Activated naive CD4-positive, alpha-beta T cell treated with anti-CD3 and anti-CD28 coated beads, Interleukin-2, amount 10 ng/mL, durations not matched to agents 7 days and 5 days (primary cell): ENCODE data around the gene RAB23.
"Not testable (repeated sequence)": the region's sequence is repeated elsewhere in the genome, so short reads cannot be mapped to it uniquely, and the experiment has no call there.

Experiments used
- CTCF ChIA-PET: fragments of 350-600 bp; sonication (Branson Sonifier 250); formaldehyde crosslinking; loops from one replicate; lab custom pipeline; 2021; ENCODE audit warnings: antibody characterized with exemption; lab: Charles Lee
- DNase-seq: peaks from one replicate; pipeline ENCODE4 v3.0.0-alpha.2; 2020
- H3K27ac Mint-ChIP-seq: one replicate; pipeline ENCODE4 v1.8.0; 2021; ENCODE audit warnings: mild to moderate bottlenecking, moderate library complexity, mixed read lengths
- H3K27me3 Mint-ChIP-seq: one replicate; pipeline ENCODE4 v1.8.0; 2021; ENCODE audit warnings: mild to moderate bottlenecking, mixed read lengths
- H3K36me3 Mint-ChIP-seq: one replicate; pipeline ENCODE4 v1.8.0; 2021; ENCODE audit warnings: mixed read lengths
- H3K4me1 Mint-ChIP-seq: one replicate; pipeline ENCODE4 v1.8.0; 2021; ENCODE audit warnings: mixed read lengths
- H3K4me3 Mint-ChIP-seq: one replicate; pipeline ENCODE4 v1.8.0; 2021; ENCODE audit warnings: mild to moderate bottlenecking, moderate library complexity, mixed read lengths
- H3K9me3 Mint-ChIP-seq: one replicate; pipeline ENCODE4 v1.8.0; 2021; ENCODE audit warnings: mixed read lengths

Gene RAB23

GRCh38 chr6:57252975-57253374 is 30.9 kb upstream of the RAB23 start:
- H3K36me3 Mint-ChIP-seq = no peaks in the 10 kb centered on the region
- CTCF ChIA-PET = interaction anchor here (0.6 to 0.7 kb wide), 2 partner anchors 12 to 683 kb away, joined by 3 read pairs; no protein-coding TSS in a partner anchor
- DNase-seq = no peak
- no peaks in the 10 kb centered on the region for H3K4me1 Mint-ChIP-seq
- H3K27ac Mint-ChIP-seq = no peak overlapping the region
- no peaks in the 10 kb centered on the region for H3K9me3 Mint-ChIP-seq
- no peaks in the 10 kb centered on the region for H3K27me3 Mint-ChIP-seq
- no peak overlapping the region for H3K4me3 Mint-ChIP-seq

GRCh38 chr6:57252137-57252536 is 30.0 kb upstream of the RAB23 start:
- no peak overlapping the region for H3K4me3 Mint-ChIP-seq
- H3K4me1 Mint-ChIP-seq = no peaks in the 10 kb centered on the region
- no peaks in the 10 kb centered on the region for H3K36me3 Mint-ChIP-seq
- H3K27me3 Mint-ChIP-seq = no peaks in the 10 kb centered on the region
- CTCF ChIA-PET = no interaction called here
- no peaks in the 10 kb centered on the region for H3K9me3 Mint-ChIP-seq
- H3K27ac Mint-ChIP-seq = no peak overlapping the region
- DNase-seq = no peak

GRCh38 chr6:57250348-57250747 is 28.2 kb upstream of the RAB23 start:
- DNase-seq = no peak
- CTCF ChIA-PET = no interaction called here
- Mint-ChIP-seq H3K27me3 (no peaks in the 10 kb centered on the region), H3K36me3 (no peaks in the 10 kb centered on the region), H3K9me3 (no peaks in the 10 kb centered on the region), H3K27ac (no peak overlapping the region), H3K4me3 (no peak overlapping the region), H3K4me1 (no peaks in the 10 kb centered on the region)

DNA sequence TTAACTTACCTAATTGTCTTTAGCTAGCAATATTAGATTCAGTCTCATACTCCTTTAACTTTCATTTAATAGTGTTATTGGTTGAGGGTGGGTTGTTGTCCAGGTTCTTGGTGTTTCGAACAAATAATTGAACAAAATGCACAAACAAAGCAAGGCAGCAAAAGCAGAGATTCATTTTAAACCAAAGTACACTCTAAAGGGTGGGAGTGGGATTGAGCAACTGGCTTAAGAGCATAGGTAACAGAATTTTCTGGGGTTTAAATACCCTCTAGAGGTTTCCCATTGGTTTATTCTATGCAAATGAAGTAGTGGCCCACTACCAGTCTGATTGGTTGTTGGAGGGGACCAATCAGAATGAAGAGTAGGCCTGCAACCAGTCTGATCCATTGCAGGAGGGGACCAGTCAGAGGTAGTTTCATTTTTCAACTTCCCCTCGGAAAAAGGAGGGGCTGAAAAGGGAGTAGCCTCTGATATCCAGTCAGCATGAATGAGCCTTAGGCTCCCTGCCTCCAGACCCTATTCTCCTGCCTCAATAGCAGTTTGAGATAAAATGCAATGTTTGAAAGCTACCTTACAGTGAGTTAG is 26.3 kb upstream of the RAB23 start:
- Mint-ChIP-seq H3K4me1 (no peaks in the 10 kb centered on the region), H3K27me3 (no peaks in the 10 kb centered on the region), H3K4me3 (no peak overlapping the region), H3K36me3 (no peaks in the 10 kb centered on the region), H3K9me3 (no peaks in the 10 kb centered on the region), H3K27ac (no peak overlapping the region)
- CTCF ChIA-PET = no interaction called here
- DNase-seq = no peak

DNA sequence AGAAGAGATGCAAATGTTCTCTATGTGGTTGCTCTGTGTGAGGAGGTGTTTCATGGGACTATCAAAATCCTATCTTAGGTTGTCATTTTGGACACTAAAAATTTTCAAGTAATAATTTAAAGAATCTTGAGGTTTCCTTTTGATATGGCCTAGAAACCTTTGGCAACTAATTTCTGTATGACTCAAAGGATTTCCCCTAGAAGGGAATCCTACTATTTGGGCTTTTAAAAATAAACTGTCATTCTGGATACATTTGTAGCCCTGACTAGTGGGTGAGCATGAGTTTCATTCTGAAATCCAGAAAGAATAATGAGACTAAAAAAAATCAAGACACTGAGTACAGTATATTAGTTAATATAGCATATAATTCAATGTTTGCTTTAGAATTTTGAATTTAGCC is 25.5 kb upstream of the RAB23 start:
- no peak overlapping the region for H3K27ac Mint-ChIP-seq
- no peaks in the 10 kb centered on the region for H3K36me3 Mint-ChIP-seq
- CTCF ChIA-PET = no interaction called here
- H3K9me3 Mint-ChIP-seq = no peaks in the 10 kb centered on the region
- DNase-seq = no peak
- no peak overlapping the region for H3K4me3 Mint-ChIP-seq
- H3K4me1 Mint-ChIP-seq = no peaks in the 10 kb centered on the region
- no peaks in the 10 kb centered on the region for H3K27me3 Mint-ChIP-seq

GRCh38 chr6:57246307-57246706 is 24.2 kb upstream of the RAB23 start:
- CTCF ChIA-PET = no interaction called here
- H3K36me3 Mint-ChIP-seq = no peaks in the 10 kb centered on the region
- H3K9me3 Mint-ChIP-seq = no peaks in the 10 kb centered on the region
- no peaks in the 10 kb centered on the region for H3K27me3 Mint-ChIP-seq
- DNase-seq = no peak
- no peak overlapping the region for H3K4me3 Mint-ChIP-seq
- no peak overlapping the region for H3K27ac Mint-ChIP-seq
- H3K4me1 Mint-ChIP-seq = no peaks in the 10 kb centered on the region

GRCh38 chr6:57243954-57244353 is 21.8 kb upstream of the RAB23 start:
- Mint-ChIP-seq H3K27me3 (no peaks in the 10 kb centered on the region), H3K27ac (no peak overlapping the region), H3K9me3 (no peaks in the 10 kb centered on the region), H3K4me1 (no peaks in the 10 kb centered on the region), H3K4me3 (no peak overlapping the region), H3K36me3 (no peaks in the 10 kb centered on the region)
- DNase-seq = no peak
- CTCF ChIA-PET = no interaction called here

DNA sequence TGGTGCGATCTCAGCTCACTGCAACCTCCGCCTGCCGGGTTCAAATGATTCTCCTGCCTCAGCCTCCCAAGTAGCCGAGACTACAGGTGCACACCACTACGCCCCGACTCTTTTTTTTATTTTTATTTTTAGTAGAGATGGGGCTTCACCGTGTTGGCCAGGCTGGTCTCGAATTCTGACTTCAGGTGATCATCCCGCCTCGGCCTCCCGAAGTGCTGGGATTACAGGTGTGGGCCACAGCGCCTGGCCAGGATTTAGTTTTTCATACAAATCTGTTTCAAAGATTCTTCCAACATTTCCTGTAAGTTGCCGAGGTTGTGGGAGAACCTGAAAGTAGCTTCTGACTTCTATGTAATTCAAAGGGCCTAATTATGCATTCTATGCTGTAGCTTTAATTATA is 21.4 kb upstream of the RAB23 start:
- H3K27ac Mint-ChIP-seq, H3K9me3 Mint-ChIP-seq, DNase-seq, H3K36me3 Mint-ChIP-seq, H3K4me3 Mint-ChIP-seq, H3K4me1 Mint-ChIP-seq, H3K27me3 Mint-ChIP-seq, CTCF ChIA-PET: not testable (repeated sequence)

DNA sequence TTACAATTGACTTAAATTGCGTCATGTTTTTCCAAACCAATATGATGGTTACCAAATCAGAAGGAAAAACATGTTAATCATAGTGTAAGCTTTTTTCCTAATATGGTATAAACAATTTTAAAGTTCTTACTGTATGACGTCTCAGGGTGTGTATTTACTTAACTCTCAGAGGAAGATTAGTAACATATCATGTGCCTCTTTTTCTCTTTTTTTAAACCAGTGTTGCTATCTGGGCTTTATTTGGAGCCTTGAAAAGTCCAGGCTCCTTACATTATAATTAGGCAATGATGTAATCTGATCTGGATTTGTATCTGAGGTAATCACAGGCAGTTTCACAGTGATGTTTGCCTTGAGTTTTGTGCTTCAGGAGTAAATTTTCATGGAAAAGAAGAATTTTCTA is 20.4 kb upstream of the RAB23 start:
- H3K36me3 Mint-ChIP-seq = no peaks in the 10 kb centered on the region
- no peak for DNase-seq
- H3K9me3 Mint-ChIP-seq = no peaks in the 10 kb centered on the region
- H3K27ac Mint-ChIP-seq = no peak overlapping the region
- no peaks in the 10 kb centered on the region for H3K27me3 Mint-ChIP-seq
- CTCF ChIA-PET = no interaction called here
- H3K4me3 Mint-ChIP-seq = no peak overlapping the region
- H3K4me1 Mint-ChIP-seq = no peaks in the 10 kb centered on the region

DNA sequence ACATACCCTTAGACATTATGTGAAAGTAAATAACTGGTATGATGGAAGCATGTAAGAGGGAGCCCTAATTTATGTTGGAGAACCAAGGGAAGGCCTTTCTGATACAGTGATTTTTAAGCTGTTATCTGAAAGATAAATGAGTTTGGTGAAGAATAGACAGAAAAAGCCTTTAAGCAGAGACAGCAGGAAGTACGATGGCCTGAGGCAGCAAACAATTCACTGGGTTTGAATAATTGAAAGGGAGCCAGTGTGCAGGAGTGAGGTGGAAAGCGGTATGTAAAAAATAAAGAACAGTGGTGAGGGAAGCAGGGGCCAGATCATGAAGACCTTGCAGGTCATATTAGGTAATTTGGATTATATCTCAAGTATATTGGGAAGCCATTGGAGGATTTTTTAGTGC is 4.1 kb upstream of the RAB23 start:
- Mint-ChIP-seq H3K9me3 (no peaks in the 10 kb centered on the region), H3K36me3 (peaks cover 1% of the 10 kb centered on the region), H3K27ac (no peak overlapping the region), H3K27me3 (peaks cover 30% of the 10 kb centered on the region), H3K4me3 (no peak overlapping the region), H3K4me1 (peaks cover 8% of the 10 kb centered on the region)
- no peak for DNase-seq
- CTCF ChIA-PET = no interaction called here

- CTCF ChIA-PET = no interaction called here
- Mint-ChIP-seq H3K27ac (no peak overlapping the region), H3K27me3 (peaks cover 30% of the 10 kb centered on the region), H3K4me1 (peaks cover 16% of the 10 kb centered on the region), H3K36me3 (peaks cover 5% of the 10 kb centered on the region), H3K4me3 (no peak overlapping the region), H3K9me3 (no peaks in the 10 kb centered on the region)
- no peak for DNase-seq
Observed at GRCh38 chr6:57224769-57225515, 2.8 kb upstream of the RAB23 start.

GRCh38 chr6:57222743-57223077 is 603 bp upstream of the RAB23 start:
- Mint-ChIP-seq H3K27ac (no peak overlapping the region), H3K27me3 (peaks cover 30% of the 10 kb centered on the region), H3K4me1 (peaks cover 29% of the 10 kb centered on the region), H3K9me3 (no peaks in the 10 kb centered on the region), H3K36me3 (peaks cover 9% of the 10 kb centered on the region), H3K4me3 (peak overlapping the region; percentile 96)
- CTCF ChIA-PET = no interaction called here
- peak; percentile 26 for DNase-seq

GRCh38 chr6:57221191-57221935 is 744 bp downstream of the RAB23 start:
- H3K27me3 Mint-ChIP-seq = peaks cover 30% of the 10 kb centered on the region
- H3K4me1 Mint-ChIP-seq = peaks cover 41% of the 10 kb centered on the region
- H3K36me3 Mint-ChIP-seq = peaks cover 9% of the 10 kb centered on the region
- no peaks in the 10 kb centered on the region for H3K9me3 Mint-ChIP-seq
- peak; percentile 75 for DNase-seq
- CTCF ChIA-PET = interaction anchor here (0.7 to 0.8 kb wide), 2 partner anchors 40 to 95 kb away, joined by 3 read pairs; no protein-coding TSS in a partner anchor
- peak overlapping the region; percentile 77 for H3K27ac Mint-ChIP-seq
- peak overlapping the region; percentile 96 for H3K4me3 Mint-ChIP-seq

DNA sequence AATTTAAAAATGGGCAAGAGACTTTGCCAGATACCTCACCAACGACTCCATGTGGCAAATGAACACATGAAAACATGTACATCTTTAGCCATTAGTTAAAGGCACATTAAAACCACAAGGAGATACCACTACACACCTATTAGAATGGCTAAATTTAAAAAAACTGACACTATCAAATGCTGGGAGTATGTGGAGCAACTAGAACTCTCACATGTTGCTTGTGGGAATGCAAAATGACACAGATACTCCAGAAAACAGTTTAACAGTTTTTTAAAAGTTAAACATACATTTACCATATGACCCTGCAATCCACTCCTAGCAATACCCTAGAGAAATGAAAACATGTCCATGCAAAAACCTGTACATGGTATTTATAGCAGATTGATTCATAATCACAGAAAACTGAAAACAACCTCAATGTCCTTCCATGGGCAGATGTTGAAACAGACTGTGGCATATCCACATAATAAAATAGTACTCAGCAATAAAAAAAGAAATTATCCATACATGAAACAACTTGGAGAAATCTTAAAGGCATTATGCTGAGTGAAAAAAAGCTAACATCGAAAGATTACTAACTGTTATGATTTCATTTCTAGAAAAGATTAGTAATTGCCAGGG is 1.9 kb downstream of the RAB23 start:
- Mint-ChIP-seq H3K27ac (no peak overlapping the region), H3K36me3 (peaks cover 14% of the 10 kb centered on the region), H3K4me1 (peaks cover 50% of the 10 kb centered on the region), H3K4me3 (no peak overlapping the region), H3K27me3 (peaks cover 30% of the 10 kb centered on the region), H3K9me3 (peaks cover 2% of the 10 kb centered on the region)
- DNase-seq = no peak
- CTCF ChIA-PET = no interaction called here
